ENCODE results near the gene SCYL1.

Gene SCYL1

DNA sequence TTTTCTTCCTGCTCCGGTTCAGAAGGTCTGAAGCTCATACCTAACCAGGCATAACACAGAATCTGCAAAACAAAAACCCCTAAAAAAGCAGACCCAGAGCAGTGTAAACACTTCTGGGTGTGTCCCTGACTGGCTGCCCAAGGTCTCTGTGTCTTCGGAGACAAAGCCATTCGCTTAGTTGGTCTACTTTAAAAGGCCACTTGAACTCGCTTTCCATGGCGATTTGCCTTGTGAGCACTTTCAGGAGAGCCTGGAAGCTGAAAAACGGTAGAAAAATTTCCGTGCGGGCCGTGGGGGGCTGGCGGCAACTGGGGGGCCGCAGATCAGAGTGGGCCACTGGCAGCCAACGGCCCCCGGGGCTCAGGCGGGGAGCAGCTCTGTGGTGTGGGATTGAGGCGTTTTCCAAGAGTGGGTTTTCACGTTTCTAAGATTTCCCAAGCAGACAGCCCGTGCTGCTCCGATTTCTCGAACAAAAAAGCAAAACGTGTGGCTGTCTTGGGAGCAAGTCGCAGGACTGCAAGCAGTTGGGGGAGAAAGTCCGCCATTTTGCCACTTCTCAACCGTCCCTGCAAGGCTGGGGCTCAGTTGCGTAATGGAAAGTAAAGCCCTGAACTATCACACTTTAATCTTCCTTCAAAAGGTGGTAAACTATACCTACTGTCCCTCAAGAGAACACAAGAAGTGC lies 26.7 kb upstream of the SCYL1 start:
- DNase-seq (ENCODE audit: low read depth): peak; percentile 85
- TF ChIP-seq MYC (IDR thresholded peaks at IDR 0.05; ENCODE audit: low read depth, low read length): peak; percentile 60
- TF ChIP-seq, protein P1, sequence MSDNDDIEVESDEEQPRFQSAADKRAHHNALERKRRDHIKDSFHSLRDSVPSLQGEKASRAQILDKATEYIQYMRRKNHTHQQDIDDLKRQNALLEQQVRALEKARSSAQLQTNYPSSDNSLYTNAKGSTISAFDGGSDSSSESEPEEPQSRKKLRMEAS (IDR thresholded peaks at IDR 0.05; ENCODE audit: low read depth, low read length): no peak
- H3K4me3 ChIP-seq (ENCODE audit: low read depth, low read length): peak overlapping the region; percentile 87

DNA sequence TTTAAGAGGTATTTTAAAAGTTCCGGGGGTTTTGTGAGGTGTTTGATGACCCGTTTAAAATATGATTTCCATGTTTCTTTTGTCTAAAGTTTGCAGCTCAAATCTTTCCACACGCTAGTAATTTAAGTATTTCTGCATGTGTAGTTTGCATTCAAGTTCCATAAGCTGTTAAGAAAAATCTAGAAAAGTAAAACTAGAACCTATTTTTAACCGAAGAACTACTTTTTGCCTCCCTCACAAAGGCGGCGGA lies 26.2 kb upstream of the SCYL1 start:
- no peak for DNase-seq (ENCODE audit: low read depth)
- TF ChIP-seq, protein P1 (IDR thresholded peaks at IDR 0.05; ENCODE audit: low read depth, low read length): no peak
- TF ChIP-seq, protein P2, sequence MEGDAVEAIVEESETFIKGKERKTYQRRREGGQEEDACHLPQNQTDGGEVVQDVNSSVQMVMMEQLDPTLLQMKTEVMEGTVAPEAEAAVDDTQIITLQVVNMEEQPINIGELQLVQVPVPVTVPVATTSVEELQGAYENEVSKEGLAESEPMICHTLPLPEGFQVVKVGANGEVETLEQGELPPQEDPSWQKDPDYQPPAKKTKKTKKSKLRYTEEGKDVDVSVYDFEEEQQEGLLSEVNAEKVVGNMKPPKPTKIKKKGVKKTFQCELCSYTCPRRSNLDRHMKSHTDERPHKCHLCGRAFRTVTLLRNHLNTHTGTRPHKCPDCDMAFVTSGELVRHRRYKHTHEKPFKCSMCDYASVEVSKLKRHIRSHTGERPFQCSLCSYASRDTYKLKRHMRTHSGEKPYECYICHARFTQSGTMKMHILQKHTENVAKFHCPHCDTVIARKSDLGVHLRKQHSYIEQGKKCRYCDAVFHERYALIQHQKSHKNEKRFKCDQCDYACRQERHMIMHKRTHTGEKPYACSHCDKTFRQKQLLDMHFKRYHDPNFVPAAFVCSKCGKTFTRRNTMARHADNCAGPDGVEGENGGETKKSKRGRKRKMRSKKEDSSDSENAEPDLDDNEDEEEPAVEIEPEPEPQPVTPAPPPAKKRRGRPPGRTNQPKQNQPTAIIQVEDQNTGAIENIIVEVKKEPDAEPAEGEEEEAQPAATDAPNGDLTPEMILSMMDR (IDR thresholded peaks at IDR 0.05; ENCODE audit: low read depth, low read length): no peak
- no peak for TF ChIP-seq POLR2A (IDR thresholded peaks at IDR 0.05; ENCODE audit: extremely low read depth, insufficient read length)
- H3K4me3 ChIP-seq (ENCODE audit: low read depth, low read length): peak overlapping the region; percentile 87

DNA sequence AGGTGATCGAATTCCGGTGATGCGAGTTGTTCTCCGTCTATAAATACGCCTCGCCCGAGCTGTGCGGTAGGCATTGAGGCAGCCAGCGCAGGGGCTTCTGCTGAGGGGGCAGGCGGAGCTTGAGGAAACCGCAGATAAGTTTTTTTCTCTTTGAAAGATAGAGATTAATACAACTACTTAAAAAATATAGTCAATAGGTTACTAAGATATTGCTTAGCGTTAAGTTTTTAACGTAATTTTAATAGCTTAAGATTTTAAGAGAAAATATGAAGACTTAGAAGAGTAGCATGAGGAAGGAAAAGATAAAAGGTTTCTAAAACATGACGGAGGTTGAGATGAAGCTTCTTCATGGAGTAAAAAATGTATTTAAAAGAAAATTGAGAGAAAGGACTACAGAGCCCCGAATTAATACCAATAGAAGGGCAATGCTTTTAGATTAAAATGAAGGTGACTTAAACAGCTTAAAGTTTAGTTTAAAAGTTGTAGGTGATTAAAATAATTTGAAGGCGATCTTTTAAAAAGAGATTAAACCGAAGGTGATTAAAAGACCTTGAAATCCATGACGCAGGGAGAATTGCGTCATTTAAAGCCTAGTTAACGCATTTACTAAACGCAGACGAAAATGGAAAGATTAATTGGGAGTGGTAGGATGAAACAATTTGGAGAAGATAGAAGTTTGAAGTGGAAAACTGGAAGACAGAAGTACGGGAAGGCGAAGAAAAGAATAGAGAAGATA lies 25.7 kb upstream of the SCYL1 start, which contains the start of gene MALAT1:
Gene MALAT1, plus strand, starts transcription at position 69 of the 736 bp plus-strand sequence.
- TF ChIP-seq POLR2A (IDR thresholded peaks at IDR 0.05; ENCODE audit: extremely low read depth, insufficient read length): peak; percentile 100
- TF ChIP-seq MYC (IDR thresholded peaks at IDR 0.05; ENCODE audit: low read depth, low read length): peak; percentile 84
- TF ChIP-seq, protein P2 (IDR thresholded peaks at IDR 0.05; ENCODE audit: low read depth, low read length): no peak
- TF ChIP-seq, protein P1 (IDR thresholded peaks at IDR 0.05; ENCODE audit: low read depth, low read length): peak; percentile 65
- DNase-seq (ENCODE audit: low read depth): peak; percentile 97
- H3K4me3 ChIP-seq (ENCODE audit: low read depth, low read length): peak within 1 kb of the TSS; percentile 87

DNA sequence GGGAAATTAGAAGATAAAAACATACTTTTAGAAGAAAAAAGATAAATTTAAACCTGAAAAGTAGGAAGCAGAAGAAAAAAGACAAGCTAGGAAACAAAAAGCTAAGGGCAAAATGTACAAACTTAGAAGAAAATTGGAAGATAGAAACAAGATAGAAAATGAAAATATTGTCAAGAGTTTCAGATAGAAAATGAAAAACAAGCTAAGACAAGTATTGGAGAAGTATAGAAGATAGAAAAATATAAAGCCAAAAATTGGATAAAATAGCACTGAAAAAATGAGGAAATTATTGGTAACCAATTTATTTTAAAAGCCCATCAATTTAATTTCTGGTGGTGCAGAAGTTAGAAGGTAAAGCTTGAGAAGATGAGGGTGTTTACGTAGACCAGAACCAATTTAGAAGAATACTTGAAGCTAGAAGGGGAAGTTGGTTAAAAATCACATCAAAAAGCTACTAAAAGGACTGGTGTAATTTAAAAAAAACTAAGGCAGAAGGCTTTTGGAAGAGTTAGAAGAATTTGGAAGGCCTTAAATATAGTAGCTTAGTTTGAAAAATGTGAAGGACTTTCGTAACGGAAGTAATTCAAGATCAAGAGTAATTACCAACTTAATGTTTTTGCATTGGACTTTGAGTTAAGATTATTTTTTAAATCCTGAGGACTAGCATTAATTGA lies 25.0 kb upstream of the SCYL1 start:
- H3K4me3 ChIP-seq (ENCODE audit: low read depth, low read length): peak overlapping the region; percentile 87
- no peak for DNase-seq (ENCODE audit: low read depth)
- TF ChIP-seq, protein P2 (IDR thresholded peaks at IDR 0.05; ENCODE audit: low read depth, low read length): no peak
- no peak for TF ChIP-seq MYC (IDR thresholded peaks at IDR 0.05; ENCODE audit: low read depth, low read length)
- TF ChIP-seq, protein P1 (IDR thresholded peaks at IDR 0.05; ENCODE audit: low read depth, low read length): no peak
- no peak for TF ChIP-seq POLR2A (IDR thresholded peaks at IDR 0.05; ENCODE audit: extremely low read depth, insufficient read length)

DNA sequence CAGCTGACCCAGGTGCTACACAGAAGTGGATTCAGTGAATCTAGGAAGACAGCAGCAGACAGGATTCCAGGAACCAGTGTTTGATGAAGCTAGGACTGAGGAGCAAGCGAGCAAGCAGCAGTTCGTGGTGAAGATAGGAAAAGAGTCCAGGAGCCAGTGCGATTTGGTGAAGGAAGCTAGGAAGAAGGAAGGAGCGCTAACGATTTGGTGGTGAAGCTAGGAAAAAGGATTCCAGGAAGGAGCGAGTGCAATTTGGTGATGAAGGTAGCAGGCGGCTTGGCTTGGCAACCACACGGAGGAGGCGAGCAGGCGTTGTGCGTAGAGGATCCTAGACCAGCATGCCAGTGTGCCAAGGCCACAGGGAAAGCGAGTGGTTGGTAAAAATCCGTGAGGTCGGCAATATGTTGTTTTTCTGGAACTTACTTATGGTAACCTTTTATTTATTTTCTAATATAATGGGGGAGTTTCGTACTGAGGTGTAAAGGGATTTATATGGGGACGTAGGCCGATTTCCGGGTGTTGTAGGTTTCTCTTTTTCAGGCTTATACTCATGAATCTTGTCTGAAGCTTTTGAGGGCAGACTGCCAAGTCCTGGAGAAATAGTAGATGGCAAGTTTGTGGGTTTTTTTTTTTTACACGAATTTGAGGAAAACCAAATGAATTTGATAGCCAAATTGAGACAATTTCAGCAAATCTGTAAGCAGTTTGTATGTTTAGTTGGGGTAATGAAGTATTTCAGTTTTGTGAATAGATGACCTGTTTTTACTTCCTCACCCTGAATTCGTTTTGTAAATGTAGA lies 24.3 kb upstream of the SCYL1 start:
- peak; percentile 66 for DNase-seq (ENCODE audit: low read depth)
- TF ChIP-seq POLR2A (IDR thresholded peaks at IDR 0.05; ENCODE audit: extremely low read depth, insufficient read length): peak; percentile 70
- TF ChIP-seq, protein P2 (IDR thresholded peaks at IDR 0.05; ENCODE audit: low read depth, low read length): no peak
- H3K4me3 ChIP-seq (ENCODE audit: low read depth, low read length): peak overlapping the region; percentile 87

DNA sequence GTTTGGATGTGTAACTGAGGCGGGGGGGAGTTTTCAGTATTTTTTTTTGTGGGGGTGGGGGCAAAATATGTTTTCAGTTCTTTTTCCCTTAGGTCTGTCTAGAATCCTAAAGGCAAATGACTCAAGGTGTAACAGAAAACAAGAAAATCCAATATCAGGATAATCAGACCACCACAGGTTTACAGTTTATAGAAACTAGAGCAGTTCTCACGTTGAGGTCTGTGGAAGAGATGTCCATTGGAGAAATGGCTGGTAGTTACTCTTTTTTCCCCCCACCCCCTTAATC lies 23.8 kb upstream of the SCYL1 start:
- no peak for DNase-seq (ENCODE audit: low read depth)
- H3K4me3 ChIP-seq (ENCODE audit: low read depth, low read length): peak overlapping the region; percentile 87
- TF ChIP-seq, protein P2 (IDR thresholded peaks at IDR 0.05; ENCODE audit: low read depth, low read length): no peak
- TF ChIP-seq POLR2A (IDR thresholded peaks at IDR 0.05; ENCODE audit: extremely low read depth, insufficient read length) (no peak), MYC (IDR thresholded peaks at IDR 0.05; ENCODE audit: low read depth, low read length) (no peak)
- TF ChIP-seq, protein P1 (IDR thresholded peaks at IDR 0.05; ENCODE audit: low read depth, low read length): no peak

Data from NB4 (cell line).